KBM-7 (cell line): Measurements from ENCODE around the gene CPNE8.

Experiments used
- DNase-seq: peaks from one replicate; pipeline ENCODE4 v3.0.0-alpha.2; 2015
- in situ Hi-C: fragments of 300-500 bp; cut with MboI; formaldehyde crosslinking; loops from 2 replicates; pipeline ENCODE4 v1.14.3; 2020; ENCODE audit warnings: low sequenced_read_pairs, low pct_unique_long_range_greater_than_20kb, mixed read lengths

The CPNE8 gene

GRCh38 chr12:38689704-38690103 is 215.7 kb downstream of the CPNE8 start:
- in situ Hi-C loops: no loop called here

GRCh38 chr12:38689195-38689594 is 216.2 kb downstream of the CPNE8 start:
- DNase-seq: no peak

More at GRCh38 chr12:38689704-38690103, 215.7 kb downstream of the CPNE8 start:
- DNase-seq: no peak

GRCh38 chr12:38682521-38682920 is 222.9 kb downstream of the CPNE8 start:
- DNase-seq: no peak
- in situ Hi-C loops: no loop called here

More at GRCh38 chr12:38689195-38689594, 216.2 kb downstream of the CPNE8 start:
- in situ Hi-C loops: no loop called here

GRCh38 chr12:38669530-38669929 is 235.9 kb downstream of the CPNE8 start:
- DNase-seq: peak; percentile 89

GRCh38 chr12:38669081-38669480 is 236.3 kb downstream of the CPNE8 start:
- no peak for DNase-seq
- in situ Hi-C loops: no loop called here

More at GRCh38 chr12:38669530-38669929, 235.9 kb downstream of the CPNE8 start:
- in situ Hi-C loops: no loop called here

- DNase-seq: no peak
- in situ Hi-C loops: no loop called here
These were observed 239.0 kb downstream of the CPNE8 start for GRCh38 chr12:38666425-38666824.

GRCh38 chr12:38664661-38665269 is 240.6 kb downstream of the CPNE8 start:
- in situ Hi-C loops: no loop called here
- peak; percentile 55 for DNase-seq

- DNase-seq: no peak
- in situ Hi-C loops: no loop called here
These were observed 242.6 kb downstream of the CPNE8 start for GRCh38 chr12:38662829-38663228.

- in situ Hi-C loops: no loop called here
- DNase-seq: no peak
These were observed 251.7 kb downstream of the CPNE8 start for GRCh38 chr12:38653650-38654049.

- no peak for DNase-seq
These were observed 256.6 kb downstream of the CPNE8 start for GRCh38 chr12:38648813-38649212.

GRCh38 chr12:38646146-38646545 is 259.2 kb downstream of the CPNE8 start:
- DNase-seq: no peak
- in situ Hi-C loops: no loop called here

More at GRCh38 chr12:38648813-38649212, 256.6 kb downstream of the CPNE8 start:
- in situ Hi-C loops: no loop called here

- in situ Hi-C loops: no loop called here
- no peak for DNase-seq
These were observed 265.8 kb downstream of the CPNE8 start for GRCh38 chr12:38639625-38640024.

GRCh38 chr12:38638401-38638800 is 267.0 kb downstream of the CPNE8 start:
- in situ Hi-C loops: no loop called here

GRCh38 chr12:38633511-38633910 is 271.9 kb downstream of the CPNE8 start:
- no peak for DNase-seq
- in situ Hi-C loops: no loop called here

More at GRCh38 chr12:38638401-38638800, 267.0 kb downstream of the CPNE8 start:
- DNase-seq: no peak

GRCh38 chr12:38629064-38629463 is 276.3 kb downstream of the CPNE8 start:
- in situ Hi-C loops: no loop called here
- DNase-seq: no peak

- DNase-seq: no peak
- in situ Hi-C loops: no loop called here
These were observed 277.1 kb downstream of the CPNE8 start for GRCh38 chr12:38628288-38628687.

- in situ Hi-C loops: no loop called here
- no peak for DNase-seq
These were observed 280.1 kb downstream of the CPNE8 start for GRCh38 chr12:38625306-38625705.

GRCh38 chr12:38614171-38614570 is 291.2 kb downstream of the CPNE8 start:
- in situ Hi-C loops: no loop called here
- no peak for DNase-seq

- DNase-seq: no peak
- in situ Hi-C loops: no loop called here
These were observed 294.5 kb downstream of the CPNE8 start for GRCh38 chr12:38610808-38611350.

GRCh38 chr12:38607295-38607694 is 298.1 kb downstream of the CPNE8 start:
- no peak for DNase-seq
- in situ Hi-C loops: no loop called here
